SK-N-SH treated with all-trans-retinoic acid at 6 μM for 48 hours (cell line): ENCODE results near the gene ARHGAP4.

Experiments used
- ATAC-seq: fragments of 200-7000 bp; cut with Tn5 transposase; 3 replicates; pipeline ENCODE4 v1.9.1; 2020; ENCODE audit warnings: mild to moderate bottlenecking, moderate library complexity
- BACH2 ChIP-seq: fragments of 250-450 bp; sonication (Bioruptor Pico); IDR thresholded peaks from 2 replicates; pipeline ENCODE4 v1.9.0; 2021; ENCODE audit warnings: mild to moderate bottlenecking, borderline replicate concordance
- CREB5 ChIP-seq: fragments of 250-450 bp; sonication (Bioruptor Pico); IDR thresholded peaks from 2 replicates; pipeline ENCODE4 v1.5.1; 2020; ENCODE audit warnings: low read depth, mild to moderate bottlenecking, moderate library complexity
- CSDC2 ChIP-seq: fragments of 250-450 bp; sonication (Bioruptor Pico); IDR thresholded peaks from 2 replicates; pipeline ENCODE4 v1.5.0; 2020; ENCODE audit warnings: mild to moderate bottlenecking, moderate library complexity
- CSRNP3 ChIP-seq: fragments of 250-450 bp; sonication (Bioruptor Pico); IDR thresholded peaks from 2 replicates; pipeline ENCODE4 v1.5.1; 2021; ENCODE audit warnings: mild to moderate bottlenecking, moderate library complexity
- ESRRG ChIP-seq: fragments of 250-450 bp; sonication (Bioruptor Pico); IDR thresholded peaks from 2 replicates; pipeline ENCODE4 v1.6.1; 2021; ENCODE audit warnings: mild to moderate bottlenecking
- GLIS3 ChIP-seq: fragments of 250-450 bp; sonication (Bioruptor Pico); IDR thresholded peaks from 2 replicates; pipeline ENCODE4 v1.5.0; 2020; ENCODE audit warnings: mild to moderate bottlenecking, moderate library complexity
- ISL1 ChIP-seq: fragments of 250-450 bp; sonication (Bioruptor Pico); IDR thresholded peaks from 2 replicates; pipeline ENCODE4 v2.1.2; 2022; ENCODE audit warnings: mild to moderate bottlenecking, moderate library complexity
- OSR1 ChIP-seq: fragments of 250-450 bp; sonication (Bioruptor Pico); IDR thresholded peaks from 2 replicates; pipeline ENCODE4 v1.8.0; 2022; ENCODE audit warnings: moderate library complexity, mild to moderate bottlenecking, inconsistent platforms
- POU6F1 ChIP-seq: fragments of 250-450 bp; sonication (Bioruptor Pico); IDR thresholded peaks from 2 replicates; pipeline ENCODE4 v1.8.0; 2021; ENCODE audit warnings: low read depth, mild to moderate bottlenecking, moderate library complexity, borderline replicate concordance
- PPARA ChIP-seq: fragments of 250-450 bp; sonication (Bioruptor Pico); IDR thresholded peaks from 2 replicates; pipeline ENCODE4 v1.5.0; 2020; ENCODE audit warnings: mild to moderate bottlenecking, borderline replicate concordance
- RARB ChIP-seq: fragments of 250-450 bp; sonication (Bioruptor Pico); IDR thresholded peaks from 2 replicates; pipeline ENCODE4 v1.8.0; 2021; ENCODE audit warnings: mild to moderate bottlenecking, moderate library complexity
- SNAI2 ChIP-seq: fragments of 250-450 bp; sonication (Bioruptor Pico); IDR thresholded peaks from 2 replicates; pipeline ENCODE4 v1.5.0; 2020; ENCODE audit warnings: mild to moderate bottlenecking, moderate library complexity
- TOX ChIP-seq: fragments of 250-450 bp; sonication (Bioruptor Pico); IDR thresholded peaks from 2 replicates; pipeline ENCODE4 v1.8.0; 2021; ENCODE audit warnings: mild to moderate bottlenecking, moderate library complexity, borderline replicate concordance
- TSHZ2 ChIP-seq: fragments of 250-450 bp; sonication (Bioruptor Pico); IDR thresholded peaks from 2 replicates; pipeline ENCODE4 v1.5.0; 2020; ENCODE audit warnings: mild to moderate bottlenecking, moderate library complexity
- ZC3H10 ChIP-seq: fragments of 250-450 bp; sonication (Bioruptor Pico); IDR thresholded peaks from 2 replicates; pipeline ENCODE4 v1.5.1; 2021; ENCODE audit warnings: mild to moderate bottlenecking, moderate library complexity
- ZFP3 ChIP-seq: fragments of 250-450 bp; sonication (Bioruptor Pico); IDR thresholded peaks from 2 replicates; pipeline ENCODE4 v1.5.0; 2020; ENCODE audit warnings: mild to moderate bottlenecking, moderate library complexity
- ZFP30 ChIP-seq: fragments of 450-650 bp; formaldehyde crosslinking; IDR thresholded peaks from 2 replicates; pipeline ENCODE4 v1.5.0; 2022; ENCODE audit warnings: mild to moderate bottlenecking, moderate library complexity
- ZNF565 ChIP-seq: fragments of 450-650 bp; formaldehyde crosslinking; conservative IDR thresholded peaks from 2 replicates; pipeline ENCODE4 v1.5.0; 2020; ENCODE audit warnings: low read depth, mild to moderate bottlenecking, moderate library complexity
- ZNF70 ChIP-seq: fragments of 450-650 bp; formaldehyde crosslinking; IDR thresholded peaks from 2 replicates; pipeline ENCODE4 v1.5.0; 2020; ENCODE audit warnings: mild to moderate bottlenecking, moderate library complexity
- ZNF8 ChIP-seq: fragments of 450-650 bp; formaldehyde crosslinking; IDR thresholded peaks from 2 replicates; pipeline ENCODE4 v1.5.0; 2020; ENCODE audit warnings: mild to moderate bottlenecking, moderate library complexity

The ARHGAP4 gene

GRCh38 chrX:153864101-153864500 is 62.0 kb downstream of the ARHGAP4 start:
- ATAC-seq: no peak

GRCh38 chrX:153863251-153863991 is 62.6 kb downstream of the ARHGAP4 start:
- no peak for TF ChIP-seq TOX (CRISPR knock-in tag)
- TF ChIP-seq ESRRG (CRISPR knock-in tag): no peak
- no peak for TF ChIP-seq PPARA (CRISPR knock-in tag)
- no peak for TF ChIP-seq OSR1 (CRISPR knock-in tag)
- no peak for TF ChIP-seq SNAI2 (CRISPR knock-in tag)
- no peak for TF ChIP-seq GLIS3 (CRISPR knock-in tag)
- TF ChIP-seq CSDC2 (CRISPR knock-in tag): no peak
- no peak for TF ChIP-seq CREB5 (CRISPR knock-in tag)
- no peak for TF ChIP-seq ZFP30 (CRISPR knock-in tag)
- no peak for TF ChIP-seq ZNF8 (CRISPR knock-in tag)
- no peak for TF ChIP-seq ZC3H10
- TF ChIP-seq BACH2 (CRISPR knock-in tag): no peak
- no peak for TF ChIP-seq RARB (CRISPR knock-in tag)
- no peak for TF ChIP-seq ISL1 (CRISPR knock-in tag)
- TF ChIP-seq CSRNP3 (CRISPR knock-in tag): no peak
- ATAC-seq: no peak

More at GRCh38 chrX:153864101-153864500, 62.0 kb downstream of the ARHGAP4 start:
- TF ChIP-seq ISL1 (CRISPR knock-in tag): no peak
- TF ChIP-seq ZNF8 (CRISPR knock-in tag): no peak
- TF ChIP-seq GLIS3 (CRISPR knock-in tag): no peak
- TF ChIP-seq CREB5 (CRISPR knock-in tag): no peak
- TF ChIP-seq RARB (CRISPR knock-in tag): no peak
- TF ChIP-seq ZNF70 (CRISPR knock-in tag): no peak
- no peak for TF ChIP-seq TOX (CRISPR knock-in tag)

GRCh38 chrX:153862369-153863250 is 63.5 kb downstream of the ARHGAP4 start:
- ATAC-seq: no peak
- TF ChIP-seq CREB5 (CRISPR knock-in tag) (no peak), OSR1 (CRISPR knock-in tag) (no peak), POU6F1 (CRISPR knock-in tag) (no peak), GLIS3 (CRISPR knock-in tag) (no peak), CSDC2 (CRISPR knock-in tag) (no peak)

- ATAC-seq: no peak
- no peak for TF ChIP-seq ZFP30 (CRISPR knock-in tag)
- no peak for TF ChIP-seq CSRNP3 (CRISPR knock-in tag)
- no peak for TF ChIP-seq ZFP3 (CRISPR knock-in tag)
- TF ChIP-seq RARB (CRISPR knock-in tag): no peak
- TF ChIP-seq SNAI2 (CRISPR knock-in tag): no peak
- no peak for TF ChIP-seq GLIS3 (CRISPR knock-in tag)
- no peak for TF ChIP-seq ZNF565 (CRISPR knock-in tag)
- no peak for TF ChIP-seq TSHZ2 (CRISPR knock-in tag)
Measured at GRCh38 chrX:153861733-153862310, 64.2 kb downstream of the ARHGAP4 start.
